Type B pancreatic cell (in vitro differentiated cells): ENCODE results near the gene UBASH3B. TPM values are rescaled to one million over a fixed set of nuclear protein-coding genes. Genes with fewer than 3 reads are reported as not detected.
"Not testable (repeated sequence)": the region's sequence is repeated elsewhere in the genome, so short reads cannot be mapped to it uniquely, and the experiment has no call there.

Experiments used
- DNase-seq: peaks from one replicate; pipeline ENCODE4 v3.0.0; 2021; ENCODE audit warnings: mixed read lengths; ENCODE audit not compliant: unreplicated experiment; ENCODE audit errors: extremely low spot score
- H3K27ac Mint-ChIP-seq: 2 replicates; pipeline ENCODE4 v1.8.0; 2021; ENCODE audit warnings: mild to moderate bottlenecking, mixed read lengths
- H3K27me3 Mint-ChIP-seq: 2 replicates; pipeline ENCODE4 v1.8.0; 2021; ENCODE audit warnings: mixed read lengths
- H3K36me3 Mint-ChIP-seq: 2 replicates; pipeline ENCODE4 v1.8.0; 2021; ENCODE audit warnings: mixed read lengths
- H3K4me1 Mint-ChIP-seq: one replicate; pipeline ENCODE4 v1.8.0; 2021; ENCODE audit warnings: mixed read lengths; ENCODE audit not compliant: unreplicated experiment
- H3K4me3 Mint-ChIP-seq: 2 replicates; pipeline ENCODE4 v1.8.0; 2021; ENCODE audit warnings: mild to moderate bottlenecking, mixed read lengths
- H3K9me3 Mint-ChIP-seq: 2 replicates; pipeline ENCODE4 v1.8.0; 2021; ENCODE audit warnings: mixed read lengths
- total RNA-seq: library from RNA; stranded (reverse); gene quantifications from 2 replicates; pipeline ENCODE4 v1.2.1, GENCODE V29; 2021; ENCODE audit warnings: low replicate concordance
- TF ChIP-seq, protein P1 (sequence below): fragments of 200-600 bp; sonication (generic); conservative IDR thresholded peaks from 2 replicates; pipeline ENCODE4 v1.5.0; 2021; ENCODE audit warnings: antibody characterized with exemption, mild to moderate bottlenecking

UBASH3B gene
- total RNA-seq, 1 donor from 2014 or later, result 8.6 TPM

DNA sequence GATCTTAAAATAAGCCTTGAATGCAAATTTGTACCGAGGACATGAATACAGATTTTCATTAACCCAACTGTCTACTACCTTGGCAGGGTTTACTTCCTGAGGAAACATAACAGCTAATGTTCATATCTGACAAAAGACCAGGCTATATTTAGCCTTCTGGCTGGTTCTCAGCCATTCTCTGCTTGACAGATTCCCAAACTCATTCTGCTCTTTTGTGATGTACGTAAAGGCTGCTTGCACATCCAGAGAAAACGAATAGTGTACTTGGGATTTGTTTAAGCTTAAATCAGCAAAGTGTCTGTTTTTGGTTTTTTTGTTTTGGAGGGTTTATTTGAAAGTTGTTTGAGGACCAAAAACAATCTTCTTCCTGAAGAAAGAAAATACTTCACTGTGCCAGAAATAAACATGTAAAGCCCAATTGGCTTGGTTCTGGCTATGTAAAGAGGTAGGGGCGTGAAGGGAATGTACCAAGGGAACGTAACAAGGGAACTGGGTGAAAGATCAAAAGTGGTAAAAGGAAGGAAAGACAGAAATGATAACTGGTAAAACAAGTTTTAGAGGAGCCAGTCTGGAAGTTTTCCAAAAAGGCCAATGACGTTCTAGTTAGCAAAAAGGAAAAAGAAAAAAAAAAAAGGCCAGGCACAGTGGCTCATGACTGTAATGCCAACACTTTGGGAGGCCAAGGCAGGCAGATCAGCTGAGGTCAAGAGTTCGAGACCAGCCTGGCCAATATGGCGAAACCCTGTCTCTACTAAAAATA, 161.4 kb downstream of the UBASH3B start:
- Mint-ChIP-seq H3K27ac (peak overlapping the region; percentile 94), H3K9me3 (peaks cover 10% of the 10 kb centered on the region), H3K4me3 (peak overlapping the region; percentile 31), H3K36me3 (peaks cover 5% of the 10 kb centered on the region), H3K27me3 (peaks cover 4% of the 10 kb centered on the region), H3K4me1 (peaks cover 8% of the 10 kb centered on the region)
- TF ChIP-seq, protein P1, sequence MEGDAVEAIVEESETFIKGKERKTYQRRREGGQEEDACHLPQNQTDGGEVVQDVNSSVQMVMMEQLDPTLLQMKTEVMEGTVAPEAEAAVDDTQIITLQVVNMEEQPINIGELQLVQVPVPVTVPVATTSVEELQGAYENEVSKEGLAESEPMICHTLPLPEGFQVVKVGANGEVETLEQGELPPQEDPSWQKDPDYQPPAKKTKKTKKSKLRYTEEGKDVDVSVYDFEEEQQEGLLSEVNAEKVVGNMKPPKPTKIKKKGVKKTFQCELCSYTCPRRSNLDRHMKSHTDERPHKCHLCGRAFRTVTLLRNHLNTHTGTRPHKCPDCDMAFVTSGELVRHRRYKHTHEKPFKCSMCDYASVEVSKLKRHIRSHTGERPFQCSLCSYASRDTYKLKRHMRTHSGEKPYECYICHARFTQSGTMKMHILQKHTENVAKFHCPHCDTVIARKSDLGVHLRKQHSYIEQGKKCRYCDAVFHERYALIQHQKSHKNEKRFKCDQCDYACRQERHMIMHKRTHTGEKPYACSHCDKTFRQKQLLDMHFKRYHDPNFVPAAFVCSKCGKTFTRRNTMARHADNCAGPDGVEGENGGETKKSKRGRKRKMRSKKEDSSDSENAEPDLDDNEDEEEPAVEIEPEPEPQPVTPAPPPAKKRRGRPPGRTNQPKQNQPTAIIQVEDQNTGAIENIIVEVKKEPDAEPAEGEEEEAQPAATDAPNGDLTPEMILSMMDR, result no peak
- no peak for DNase-seq

DNA sequence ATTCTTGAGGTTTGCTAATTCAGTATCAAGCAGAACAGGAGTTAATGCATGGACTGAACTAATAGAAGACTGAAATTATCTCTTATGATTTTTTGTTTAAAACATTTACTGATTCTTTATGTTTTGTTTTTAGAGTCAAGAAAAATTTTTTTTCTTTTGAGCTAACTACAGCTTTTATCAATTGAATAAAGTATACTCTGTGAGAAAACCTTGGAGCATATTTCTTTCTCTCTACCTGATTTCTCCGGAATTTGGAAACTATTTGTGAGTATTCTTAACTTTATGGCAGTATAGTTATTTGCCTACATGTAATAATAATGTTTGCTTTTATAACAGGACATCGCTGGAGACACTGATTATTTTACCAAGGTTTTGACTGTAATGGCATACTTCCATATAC, 164.6 kb downstream of the UBASH3B start:
- Mint-ChIP-seq H3K27ac (no peak overlapping the region), H3K4me3 (no peak overlapping the region), H3K4me1 (peaks cover 5% of the 10 kb centered on the region), H3K27me3 (peaks cover 4% of the 10 kb centered on the region), H3K36me3 (peaks cover 5% of the 10 kb centered on the region), H3K9me3 (peaks cover 16% of the 10 kb centered on the region)
- no peak for DNase-seq
- TF ChIP-seq, protein P1, result no peak

DNA sequence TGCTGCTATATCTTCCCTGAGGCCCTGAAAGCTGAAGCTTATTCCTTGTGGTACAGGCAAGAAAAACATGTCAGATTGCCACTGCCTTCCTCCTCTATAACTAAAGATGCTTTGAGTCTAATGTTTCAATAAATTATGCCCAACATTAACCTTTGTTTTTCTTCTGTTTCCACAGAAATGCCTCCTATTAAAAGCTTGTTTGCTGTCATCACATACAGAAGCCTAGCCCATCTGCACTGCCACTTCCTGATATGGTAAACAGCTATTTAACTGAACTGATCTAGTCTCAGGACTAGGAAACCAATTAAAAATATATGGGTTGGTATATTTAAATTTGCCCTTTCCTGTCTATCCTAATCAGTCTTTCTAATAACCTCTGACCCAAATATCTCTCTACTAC, 165.6 kb downstream of the UBASH3B start:
- peak overlapping the region; percentile 16 for H3K27ac Mint-ChIP-seq
- peaks cover 22% of the 10 kb centered on the region for H3K9me3 Mint-ChIP-seq
- TF ChIP-seq, protein P1, result no peak
- H3K4me1 Mint-ChIP-seq, result peaks cover 5% of the 10 kb centered on the region
- H3K4me3 Mint-ChIP-seq, result no peak overlapping the region
- no peak for DNase-seq
- H3K27me3 Mint-ChIP-seq, result peaks cover 8% of the 10 kb centered on the region
- peaks cover 5% of the 10 kb centered on the region for H3K36me3 Mint-ChIP-seq

DNA sequence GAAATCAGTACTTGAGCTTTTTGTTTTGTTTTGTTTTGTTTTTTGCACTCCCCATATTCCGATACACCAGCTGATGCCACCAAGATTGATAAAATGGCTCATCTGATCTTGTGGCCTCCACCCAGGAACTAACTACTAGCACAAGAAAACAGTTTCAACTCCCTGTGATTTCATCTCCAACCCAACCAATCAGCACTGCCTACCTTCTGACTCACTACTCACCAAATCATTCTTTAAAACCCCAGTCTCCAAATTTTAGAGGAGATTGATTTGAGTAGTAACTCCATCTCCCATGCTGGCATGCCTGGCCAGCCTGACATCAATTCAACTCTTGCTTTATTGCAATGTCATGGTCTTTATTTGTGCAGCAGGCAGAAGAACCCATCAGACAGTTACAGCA, 166.7 kb downstream of the UBASH3B start:
- no peak overlapping the region for H3K27ac Mint-ChIP-seq
- TF ChIP-seq, protein P1, result no peak
- DNase-seq, result no peak
- peaks cover under 1% of the 10 kb centered on the region for H3K4me1 Mint-ChIP-seq
- H3K36me3 Mint-ChIP-seq, result peaks cover under 1% of the 10 kb centered on the region
- H3K9me3 Mint-ChIP-seq, result peaks cover 18% of the 10 kb centered on the region
- no peak overlapping the region for H3K4me3 Mint-ChIP-seq
- H3K27me3 Mint-ChIP-seq, result peaks cover 4% of the 10 kb centered on the region

DNA sequence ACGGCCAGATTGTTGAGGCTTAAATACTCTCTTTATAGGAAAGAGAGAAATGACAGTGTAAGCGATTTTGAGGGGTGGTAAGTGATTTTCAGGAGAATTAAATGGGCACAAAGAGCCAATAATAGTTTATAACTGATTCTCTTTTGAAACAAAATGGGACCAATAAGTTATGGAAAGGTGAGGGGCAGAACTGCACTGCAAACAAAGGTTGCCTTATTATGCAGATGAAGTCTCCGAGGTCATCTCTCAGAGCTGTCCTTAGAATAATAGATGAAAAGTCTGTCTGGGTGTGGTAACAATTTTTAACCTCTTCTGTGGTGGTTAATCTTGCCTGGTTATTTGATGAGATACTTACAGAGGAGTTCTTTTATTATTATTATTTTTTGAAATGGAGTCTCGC, 168.0 kb downstream of the UBASH3B start:
- Mint-ChIP-seq H3K9me3 (peaks cover 17% of the 10 kb centered on the region), H3K27ac (no peak overlapping the region), H3K4me1 (no peaks in the 10 kb centered on the region), H3K4me3 (no peak overlapping the region), H3K36me3 (no peaks in the 10 kb centered on the region), H3K27me3 (peaks cover 4% of the 10 kb centered on the region)
- TF ChIP-seq, protein P1, result no peak
- no peak for DNase-seq

DNA sequence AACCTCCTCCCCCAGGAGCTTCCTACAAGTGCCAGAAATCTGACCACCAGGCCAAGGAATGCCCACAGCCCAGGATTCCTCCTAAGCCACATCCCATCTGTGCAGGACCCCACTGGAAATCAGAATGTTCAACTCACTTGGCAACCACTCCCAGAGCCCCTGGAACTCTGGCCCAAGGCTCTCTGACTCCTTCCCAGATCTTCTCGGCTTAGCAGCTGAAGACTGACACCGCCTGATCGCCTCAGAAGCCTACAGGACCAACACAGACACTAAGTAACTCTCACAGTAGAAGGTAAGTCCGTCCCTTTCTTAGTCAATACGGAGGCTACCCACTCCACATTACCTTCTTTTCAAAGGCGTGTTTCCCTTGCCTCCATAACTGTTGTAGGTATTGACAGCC, 173.8 kb downstream of the UBASH3B start:
- not testable (repeated sequence) for H3K27me3 Mint-ChIP-seq, H3K4me3 Mint-ChIP-seq, H3K27ac Mint-ChIP-seq, DNase-seq, H3K36me3 Mint-ChIP-seq
- peaks cover 10% of the 10 kb centered on the region for H3K9me3 Mint-ChIP-seq
- H3K4me1 Mint-ChIP-seq, result peaks cover 15% of the 10 kb centered on the region

DNA sequence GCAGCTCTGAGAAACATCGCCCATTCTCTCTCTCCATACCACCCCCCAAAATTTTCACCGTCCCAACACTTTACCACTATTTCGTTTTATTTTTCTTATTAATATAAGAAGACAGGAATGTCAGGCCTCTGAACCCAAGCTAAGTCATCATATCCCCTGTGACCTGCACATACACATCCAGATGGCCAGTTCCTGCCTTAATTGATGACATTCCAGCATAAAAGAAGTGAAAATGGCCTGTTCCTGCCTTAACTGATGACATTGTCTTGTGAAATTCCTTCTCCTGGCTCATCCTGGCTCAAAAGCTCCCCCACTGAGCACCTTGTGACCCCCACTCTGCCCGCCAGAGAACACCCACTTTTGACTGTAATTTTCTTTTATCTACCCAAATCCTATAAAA, 176.8 kb downstream of the UBASH3B start:
- not testable (repeated sequence) for H3K36me3 Mint-ChIP-seq, H3K4me3 Mint-ChIP-seq, H3K27me3 Mint-ChIP-seq, DNase-seq, H3K9me3 Mint-ChIP-seq, H3K27ac Mint-ChIP-seq
- H3K4me1 Mint-ChIP-seq, result peaks cover 15% of the 10 kb centered on the region
